Astrocyte (in vitro differentiated cells and primary cell): Measurements from ENCODE around the gene TRIO. TPM values are rescaled to one million over a fixed set of nuclear protein-coding genes. Genes with fewer than 3 reads are reported as not detected.

ENCODE experiments used
- DNase-seq: peaks from one replicate; pipeline ENCODE4 v3.0.0-alpha.2; 2010; ENCODE audit warnings: low read depth
- FAIRE-seq: peaks from 2 replicates; lab custom pipeline; 2011; peaks lifted over from hg19 to GRCh38; lab: Jason Lieb, UNC
- H2AFZ ChIP-seq: 2 replicates; pipeline ENCODE4 v1.6.0; 2012; ENCODE audit warnings: low read depth, low read length, inconsistent platforms
- H3K27ac ChIP-seq: 2 replicates; pipeline ENCODE4 v1.5.1; 2011; ENCODE audit warnings: low read depth, low read length, inconsistent platforms
- H3K27me3 ChIP-seq: 2 replicates; pipeline ENCODE4 v1.6.0; 2011; ENCODE audit warnings: low read length, inconsistent platforms; ENCODE audit not compliant: insufficient read depth
- H3K36me3 ChIP-seq: 2 replicates; pipeline ENCODE4 v1.5.1; 2011; ENCODE audit warnings: low read length, inconsistent platforms; ENCODE audit not compliant: insufficient read depth
- H3K4me1 ChIP-seq: 2 replicates; pipeline ENCODE4 v1.5.1; 2011; ENCODE audit warnings: low read length, inconsistent platforms; ENCODE audit not compliant: insufficient read depth
- H3K4me2 ChIP-seq: 2 replicates; pipeline ENCODE4 v1.6.0; 2012; ENCODE audit warnings: low read length, inconsistent platforms
- H3K4me3 ChIP-seq: 2 replicates; pipeline ENCODE4 v1.5.1; 2011; ENCODE audit warnings: low read depth, mild to moderate bottlenecking, low read length, inconsistent platforms; ENCODE audit not compliant: insufficient read depth
- H3K79me2 ChIP-seq: 2 replicates; pipeline ENCODE4 v1.6.0; 2012; ENCODE audit warnings: mild to moderate bottlenecking, low read length, inconsistent platforms; ENCODE audit not compliant: insufficient read depth
- H3K9ac ChIP-seq: 2 replicates; pipeline ENCODE4 v1.6.0; 2012; ENCODE audit warnings: mild to moderate bottlenecking, low read length, inconsistent platforms
- H3K9me3 ChIP-seq: 2 replicates; pipeline ENCODE4 v1.5.1; 2012; ENCODE audit warnings: low read depth, mild to moderate bottlenecking, low read length, inconsistent platforms; ENCODE audit not compliant: insufficient read depth
- H4K20me1 ChIP-seq: 2 replicates; pipeline ENCODE4 v1.6.0; 2012; ENCODE audit warnings: low read length, inconsistent platforms; ENCODE audit not compliant: insufficient read depth
- H3K27ac Mint-ChIP-seq: one replicate; pipeline ENCODE4 v1.8.0; 2021; ENCODE audit warnings: mild to moderate bottlenecking, mixed read lengths; ENCODE audit not compliant: unreplicated experiment
- H3K27me3 Mint-ChIP-seq: one replicate; pipeline ENCODE4 v1.8.0; 2021; ENCODE audit warnings: low read depth, mixed read lengths; ENCODE audit not compliant: unreplicated experiment
- H3K36me3 Mint-ChIP-seq: one replicate; pipeline ENCODE4 v1.8.0; 2021; ENCODE audit warnings: low read depth, mixed read lengths; ENCODE audit not compliant: unreplicated experiment
- H3K4me1 Mint-ChIP-seq: one replicate; pipeline ENCODE4 v1.8.0; 2021; ENCODE audit warnings: low read depth, mixed read lengths; ENCODE audit not compliant: unreplicated experiment
- H3K4me3 Mint-ChIP-seq: one replicate; pipeline ENCODE4 v1.8.0; 2021; ENCODE audit warnings: mild to moderate bottlenecking, moderate library complexity, mixed read lengths; ENCODE audit not compliant: unreplicated experiment
- H3K9me3 Mint-ChIP-seq: one replicate; pipeline ENCODE4 v1.8.0; 2021; ENCODE audit warnings: mild to moderate bottlenecking, mixed read lengths; ENCODE audit not compliant: unreplicated experiment
- EZH2 ChIP-seq: IDR thresholded peaks from 2 replicates; pipeline ENCODE4 v1.6.1; 2012; ENCODE audit warnings: mild to moderate bottlenecking, low read length, inconsistent platforms; ENCODE audit not compliant: insufficient read depth
- total RNA-seq: library from RNA; stranded (reverse); gene quantifications from 2 replicates; pipeline ENCODE4 v1.2.1, GENCODE V29; 2021
- TF ChIP-seq, protein P1 (sequence below): IDR thresholded peaks from 2 replicates; pipeline ENCODE4 v1.5.1; 2011; ENCODE audit warnings: low read depth, mild to moderate bottlenecking, inconsistent platforms, low read length, moderate library complexity; ENCODE audit not compliant: insufficient read depth

The TRIO gene
- total RNA-seq, 1 donor from 2014 or later = 347 TPM

DNA sequence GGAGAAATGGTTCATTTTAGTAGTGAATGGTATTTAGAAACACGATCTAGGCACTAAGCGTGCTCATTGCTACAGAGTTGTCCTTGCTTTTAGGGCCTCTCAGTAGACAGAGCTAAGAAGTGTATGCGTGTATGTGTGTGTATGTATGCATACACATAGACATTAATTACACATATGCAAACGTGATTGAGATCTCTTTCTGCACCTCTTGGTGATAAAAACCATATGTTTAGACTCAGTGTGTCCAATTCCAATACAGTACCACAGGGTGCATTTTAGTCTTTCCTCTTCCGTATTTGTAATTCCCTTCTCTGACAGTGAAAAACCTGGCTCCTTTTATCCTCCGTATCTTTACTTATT is 13.1 kb downstream of the TRIO start:
- peak overlapping the region; percentile 99 for H3K27ac ChIP-seq
- Mint-ChIP-seq H3K9me3 (no peaks in the 10 kb centered on the region), H3K27ac (no peak overlapping the region), H3K36me3 (peaks cover 5% of the 10 kb centered on the region), H3K27me3 (no peaks in the 10 kb centered on the region), H3K4me3 (no peak overlapping the region), H3K4me1 (peaks cover 62% of the 10 kb centered on the region)
- H3K79me2 ChIP-seq = peaks cover 93% of the 10 kb centered on the region
- no peak overlapping the region for H2AFZ ChIP-seq
- TF ChIP-seq, protein P1, sequence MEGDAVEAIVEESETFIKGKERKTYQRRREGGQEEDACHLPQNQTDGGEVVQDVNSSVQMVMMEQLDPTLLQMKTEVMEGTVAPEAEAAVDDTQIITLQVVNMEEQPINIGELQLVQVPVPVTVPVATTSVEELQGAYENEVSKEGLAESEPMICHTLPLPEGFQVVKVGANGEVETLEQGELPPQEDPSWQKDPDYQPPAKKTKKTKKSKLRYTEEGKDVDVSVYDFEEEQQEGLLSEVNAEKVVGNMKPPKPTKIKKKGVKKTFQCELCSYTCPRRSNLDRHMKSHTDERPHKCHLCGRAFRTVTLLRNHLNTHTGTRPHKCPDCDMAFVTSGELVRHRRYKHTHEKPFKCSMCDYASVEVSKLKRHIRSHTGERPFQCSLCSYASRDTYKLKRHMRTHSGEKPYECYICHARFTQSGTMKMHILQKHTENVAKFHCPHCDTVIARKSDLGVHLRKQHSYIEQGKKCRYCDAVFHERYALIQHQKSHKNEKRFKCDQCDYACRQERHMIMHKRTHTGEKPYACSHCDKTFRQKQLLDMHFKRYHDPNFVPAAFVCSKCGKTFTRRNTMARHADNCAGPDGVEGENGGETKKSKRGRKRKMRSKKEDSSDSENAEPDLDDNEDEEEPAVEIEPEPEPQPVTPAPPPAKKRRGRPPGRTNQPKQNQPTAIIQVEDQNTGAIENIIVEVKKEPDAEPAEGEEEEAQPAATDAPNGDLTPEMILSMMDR = no peak
- no peak for TF ChIP-seq EZH2
- no peaks in the 10 kb centered on the region for H3K27me3 ChIP-seq
- H3K9me3 ChIP-seq = no peaks in the 10 kb centered on the region
- peak overlapping the region; percentile 92 for H3K9ac ChIP-seq
- peaks cover 63% of the 10 kb centered on the region for H3K4me1 ChIP-seq
- peaks cover 63% of the 10 kb centered on the region for H4K20me1 ChIP-seq
- no peak for DNase-seq
- H3K4me3 ChIP-seq = peak overlapping the region; percentile 42
- H3K36me3 ChIP-seq = peaks cover 3% of the 10 kb centered on the region
- FAIRE-seq = no peak
- peak overlapping the region; percentile 86 for H3K4me2 ChIP-seq

DNA sequence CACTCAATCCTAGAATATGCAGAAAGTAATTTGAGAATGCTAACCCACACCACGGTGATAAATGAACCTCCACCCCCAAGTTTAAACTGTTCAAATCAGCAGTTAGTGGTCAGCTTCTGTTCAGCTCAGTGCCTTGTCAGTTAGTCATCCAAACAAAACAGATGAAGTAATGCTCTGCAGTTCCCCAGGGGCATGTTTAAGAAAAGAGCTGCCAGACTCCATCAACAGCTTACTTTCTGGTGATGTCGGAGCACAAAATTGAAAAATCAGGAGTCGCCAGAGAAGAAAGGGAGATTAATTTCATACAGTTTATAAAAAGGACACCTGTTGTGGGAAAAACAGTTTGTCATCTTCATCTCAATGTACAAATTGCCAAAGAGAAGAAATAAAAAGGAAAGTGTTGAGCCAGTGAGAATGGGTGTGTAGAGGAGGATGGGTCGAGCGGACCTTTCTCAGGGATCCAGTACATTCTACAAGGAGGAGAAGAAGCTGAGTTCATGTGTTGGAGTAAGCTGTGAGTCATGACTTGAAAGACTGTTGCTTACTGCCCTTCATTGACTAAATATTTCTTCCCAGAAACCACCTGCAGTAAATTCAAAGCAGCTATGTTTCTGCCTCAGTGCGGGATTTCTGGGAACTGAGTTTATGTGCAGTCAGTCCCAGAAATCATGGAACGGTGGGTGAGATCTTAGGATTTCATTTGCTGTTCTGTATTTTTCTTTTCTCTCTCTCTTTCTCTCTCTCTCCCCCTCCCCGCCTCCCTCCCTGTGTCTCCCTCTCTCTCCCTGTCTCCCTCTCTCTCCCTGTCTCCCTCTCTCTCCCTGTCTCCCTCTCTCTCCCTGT is 13.7 kb downstream of the TRIO start:
- no peaks in the 10 kb centered on the region for H3K27me3 ChIP-seq
- peak overlapping the region; percentile 50 for H3K4me3 ChIP-seq
- H3K36me3 Mint-ChIP-seq = peaks cover 5% of the 10 kb centered on the region
- TF ChIP-seq, protein P1 = no peak
- no peak for TF ChIP-seq EZH2
- no peaks in the 10 kb centered on the region for H3K9me3 ChIP-seq
- peaks cover 63% of the 10 kb centered on the region for H4K20me1 ChIP-seq
- peaks cover 3% of the 10 kb centered on the region for H3K36me3 ChIP-seq
- peak overlapping the region; percentile 92 for H3K9ac ChIP-seq
- H3K27ac Mint-ChIP-seq = no peak overlapping the region
- peak overlapping the region; percentile 99 for H3K27ac ChIP-seq
- H3K4me1 ChIP-seq = peaks cover 66% of the 10 kb centered on the region
- H3K79me2 ChIP-seq = peaks cover 93% of the 10 kb centered on the region
- H3K9me3 Mint-ChIP-seq = no peaks in the 10 kb centered on the region
- H3K4me1 Mint-ChIP-seq = peaks cover 62% of the 10 kb centered on the region
- FAIRE-seq (peak; percentile 93), DNase-seq (peak; percentile 100)
- peak overlapping the region; percentile 86 for H3K4me2 ChIP-seq
- H2AFZ ChIP-seq = no peak overlapping the region
- no peak overlapping the region for H3K4me3 Mint-ChIP-seq
- H3K27me3 Mint-ChIP-seq = no peaks in the 10 kb centered on the region

DNA sequence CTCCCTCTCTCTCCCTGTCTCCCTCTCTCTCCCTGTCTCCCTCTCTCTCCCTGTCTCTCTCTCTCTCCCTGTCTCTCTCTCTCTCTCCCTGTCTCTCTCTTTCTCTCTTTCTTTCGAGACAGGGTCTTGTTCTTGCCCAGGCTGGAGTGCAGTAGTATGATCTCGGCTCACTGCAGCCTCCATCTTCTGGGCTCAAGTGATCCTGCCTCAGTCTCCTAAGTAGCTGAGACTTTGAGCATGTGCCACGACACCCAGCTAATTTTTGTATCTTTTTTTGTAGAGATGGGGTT is 14.3 kb downstream of the TRIO start:
- H3K27ac ChIP-seq = peak overlapping the region; percentile 99
- peak overlapping the region; percentile 92 for H3K9ac ChIP-seq
- H3K9me3 ChIP-seq = no peaks in the 10 kb centered on the region
- H3K27me3 ChIP-seq = no peaks in the 10 kb centered on the region
- H3K4me2 ChIP-seq = peak overlapping the region; percentile 86
- no peaks in the 10 kb centered on the region for H3K27me3 Mint-ChIP-seq
- peak overlapping the region; percentile 96 for H3K27ac Mint-ChIP-seq
- H3K9me3 Mint-ChIP-seq = no peaks in the 10 kb centered on the region
- peaks cover 5% of the 10 kb centered on the region for H3K36me3 Mint-ChIP-seq
- H3K4me1 Mint-ChIP-seq = peaks cover 65% of the 10 kb centered on the region
- no peak overlapping the region for H2AFZ ChIP-seq
- peaks cover 64% of the 10 kb centered on the region for H4K20me1 ChIP-seq
- peak overlapping the region; percentile 70 for H3K4me3 Mint-ChIP-seq
- FAIRE-seq (no peak), DNase-seq (no peak)
- H3K4me3 ChIP-seq = peak overlapping the region; percentile 50
- no peak for TF ChIP-seq EZH2
- TF ChIP-seq, protein P1 = no peak
- H3K79me2 ChIP-seq = peaks cover 94% of the 10 kb centered on the region
- H3K36me3 ChIP-seq = peaks cover 3% of the 10 kb centered on the region
- peaks cover 72% of the 10 kb centered on the region for H3K4me1 ChIP-seq
